GM23248 (cell line): Measurements from ENCODE around the gene LGI4. TPM values are rescaled to one million over a fixed set of nuclear protein-coding genes. Genes with fewer than 3 reads are reported as not detected.

Experiments used
- DNase-seq: peaks from one replicate; pipeline ENCODE4 v3.0.0-alpha.2; 2015
- H2AFZ ChIP-seq: fragments of 200-600 bp; sonication (generic); 2 replicates; pipeline ENCODE4 v1.6.1; 2016; ENCODE audit warnings: antibody characterized with exemption
- H3F3A ChIP-seq: fragments of 200-600 bp; sonication (generic); 2 replicates; pipeline ENCODE4 v1.6.1; 2016; ENCODE audit warnings: mild to moderate bottlenecking, antibody characterized with exemption, mixed run types; ENCODE audit not compliant: insufficient read depth
- H3K27ac ChIP-seq: fragments of 200-600 bp; sonication (generic); 2 replicates; pipeline ENCODE4 v1.5.1; 2016; ENCODE audit warnings: mild to moderate bottlenecking
- H3K27me3 ChIP-seq: fragments of 200-600 bp; sonication (generic); replicated peaks from 2 replicates; pipeline ENCODE4 v1.6.1; 2016; ENCODE audit warnings: mild to moderate bottlenecking; ENCODE audit not compliant: insufficient read depth
- H3K36me3 ChIP-seq: fragments of 200-600 bp; sonication (generic); 2 replicates; pipeline ENCODE4 v1.6.1; 2016; ENCODE audit warnings: low read depth, mild to moderate bottlenecking
- H3K4me1 ChIP-seq: fragments of 200-600 bp; sonication (generic); 2 replicates; pipeline ENCODE4 v1.6.1; 2016; ENCODE audit warnings: mild to moderate bottlenecking; ENCODE audit not compliant: insufficient read depth
- H3K4me2 ChIP-seq: fragments of 200-600 bp; sonication (generic); one replicate; pipeline ENCODE4 v1.6.1; 2016; ENCODE audit warnings: mild to moderate bottlenecking; ENCODE audit not compliant: unreplicated experiment
- H3K4me3 ChIP-seq: fragments of 200-600 bp; sonication (generic); 2 replicates; pipeline ENCODE4 v1.5.1; 2016; ENCODE audit warnings: mild to moderate bottlenecking
- H3K79me2 ChIP-seq: fragments of 200-600 bp; sonication (generic); 2 replicates; pipeline ENCODE4 v1.6.1; 2016; ENCODE audit warnings: mild to moderate bottlenecking; ENCODE audit not compliant: insufficient read depth
- H3K9ac ChIP-seq: fragments of 200-600 bp; sonication (generic); 2 replicates; pipeline ENCODE4 v1.6.1; 2016; ENCODE audit warnings: mild to moderate bottlenecking
- H3K9me2 ChIP-seq: fragments of 200-600 bp; sonication (generic); 2 replicates; pipeline ENCODE4 v1.6.1; 2016; ENCODE audit warnings: mixed run types, mild to moderate bottlenecking, moderate library complexity; ENCODE audit not compliant: insufficient read depth
- H3K9me3 ChIP-seq: fragments of 200-600 bp; sonication (generic); one replicate; pipeline ENCODE4 v1.6.1; 2017; ENCODE audit warnings: low read depth
- H4K20me1 ChIP-seq: fragments of 200-600 bp; sonication (generic); 2 replicates; pipeline ENCODE4 v1.6.0; 2016; ENCODE audit not compliant: insufficient read depth
- EZH2 ChIP-seq: fragments of 200-600 bp; sonication (generic); IDR thresholded peaks from 2 replicates; pipeline ENCODE4 v1.6.1; 2018; ENCODE audit warnings: antibody characterized with exemption, mild to moderate bottlenecking; ENCODE audit not compliant: insufficient read depth, poor library complexity, severe bottlenecking
- EZH2phosphoT487 ChIP-seq: fragments of 200-600 bp; sonication (generic); IDR thresholded peaks from 2 replicates; pipeline ENCODE4 v1.6.1; 2018; ENCODE audit warnings: antibody characterized with exemption, moderate library complexity, mild to moderate bottlenecking, low read depth; ENCODE audit not compliant: insufficient read depth
- WGBS, 2 experiments: methylation state at CpG; one replicate each; pipeline ENCODE4 v1.1.6; 2015 to 2017; ENCODE audit warnings: low lambda C conversion rate in 2 of 2, low coverage in 1 of 2; ENCODE audit errors: missing lambda C conversion rate in 2 of 2; 5-methylcytosine and 5-hydroxymethylcytosine counted together
- in situ Hi-C: fragments of 300-500 bp; cut with MboI; formaldehyde crosslinking; loops from 2 replicates; pipeline ENCODE4 v1.15.0; 2020
- polyA plus RNA-seq: library from polyadenylated mRNA; unstranded; fragments of >200 nt; fragmentation: Nextera tagmentation; extraction: Ambion mirVana; gene quantifications from 2 replicates; pipeline ENCODE4 v1.2.1, GENCODE V29; 2016
- total RNA-seq: library from RNA; depleted of rRNA; stranded (reverse); fragments of >200 nt; shearing (Covaris generic); gene quantifications from 2 replicates; pipeline ENCODE4 v1.2.3, GENCODE V29; 2014

The LGI4 gene
- total and polyA plus RNA-seq, 2 experiments from 2014 or later = 0.06 to 0.86 TPM

GRCh38 chr19:35144259-35144599 lies 9.4 kb upstream of the LGI4 start:
- Histone ChIP-seq H2AFZ (no peak overlapping the region), H3K4me3 (no peak overlapping the region), H3K4me2 (no peak overlapping the region), H3K36me3 (no peaks in the 10 kb centered on the region), H3K9ac (no peak overlapping the region), H4K20me1 (no peaks in the 10 kb centered on the region), H3K9me3 (no peaks in the 10 kb centered on the region), H3F3A (no peaks in the 10 kb centered on the region), H3K79me2 (no peaks in the 10 kb centered on the region), H3K27ac (no peak overlapping the region), H3K4me1 (peaks cover 8% of the 10 kb centered on the region; the same call in 1 of the 2 replicates), H3K9me2 (no peaks in the 10 kb centered on the region), H3K27me3 (no peaks in the 10 kb centered on the region)
- DNase-seq = no peak
- WGBS, 2 experiments = 85 to 86% methylated on average over 6 of the region's 6 CpGs
- TF ChIP-seq EZH2phosphoT487 (no peak), EZH2 (no peak)
- in situ Hi-C loops = no loop called here

DNA sequence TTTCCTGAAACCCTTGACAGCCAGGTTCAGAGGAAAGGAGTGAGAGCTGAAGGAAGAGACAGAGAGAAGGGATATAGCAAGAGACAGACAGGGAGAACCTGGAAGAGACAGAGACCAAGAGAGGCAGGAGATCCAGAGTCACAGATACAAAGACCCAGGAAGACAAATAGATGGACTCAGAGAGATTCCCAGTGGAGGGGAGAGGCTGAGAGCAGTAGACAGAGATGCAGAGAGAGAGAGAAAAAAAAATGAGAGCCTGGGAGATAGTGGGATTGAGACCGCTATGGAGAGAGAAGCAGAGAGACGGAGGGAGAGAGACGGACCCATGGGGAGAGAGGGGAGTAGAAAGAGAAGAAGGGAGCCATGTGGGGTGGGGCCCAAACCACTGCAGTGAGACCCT lies 9.0 kb upstream of the LGI4 start:
- Histone ChIP-seq H2AFZ (no peak overlapping the region), H3K27me3 (no peaks in the 10 kb centered on the region), H3K4me1 (peaks cover 12% of the 10 kb centered on the region; the same call in 1 of the 2 replicates), H3K4me2 (no peak overlapping the region), H3K9me2 (no peaks in the 10 kb centered on the region), H3K4me3 (no peak overlapping the region), H4K20me1 (no peaks in the 10 kb centered on the region), H3F3A (no peaks in the 10 kb centered on the region), H3K79me2 (no peaks in the 10 kb centered on the region), H3K36me3 (no peaks in the 10 kb centered on the region), H3K9me3 (no peaks in the 10 kb centered on the region), H3K27ac (no peak overlapping the region), H3K9ac (no peak overlapping the region)
- in situ Hi-C loops = no loop called here
- TF ChIP-seq EZH2 (no peak), EZH2phosphoT487 (no peak)
- WGBS, 2 experiments = 51 to 55% methylated on average over 3 of the region's 3 CpGs
- DNase-seq = no peak

DNA sequence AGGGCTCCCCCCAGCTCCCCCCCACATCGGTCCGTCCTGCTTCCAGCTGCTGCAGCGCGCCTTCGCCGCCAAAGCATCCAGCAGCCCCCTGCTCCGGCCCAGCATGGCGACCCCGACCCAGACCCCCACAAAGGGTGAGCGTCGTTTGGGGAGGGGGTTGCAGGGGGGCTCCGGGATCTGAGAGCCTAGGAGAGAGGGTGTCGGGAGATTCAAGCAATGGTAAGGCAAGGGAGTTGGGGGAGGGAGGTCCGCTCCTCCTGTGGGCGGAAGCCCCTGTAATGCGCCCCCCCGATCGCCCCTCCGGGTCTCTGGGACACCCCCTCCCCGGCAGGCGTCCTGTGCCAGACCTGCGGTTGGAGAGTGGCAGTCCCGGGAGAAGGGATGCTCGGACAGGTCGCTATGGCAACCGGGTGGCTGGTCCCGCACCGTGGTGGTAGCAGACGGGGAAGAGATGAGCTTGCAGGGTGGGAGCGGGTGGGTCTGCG lies 8.4 kb upstream of the LGI4 start, which contains the start of gene FXYD7:
TSS of gene FXYD7 (plus strand) at position 25 of the 485 bp plus-strand sequence. CDS start at position 104, 79 bp downstream.
- Histone ChIP-seq H3K79me2 (no peaks in the 10 kb centered on the region), H3K9ac (no peak within 1 kb of the TSS), H3K9me3 (no peaks in the 10 kb centered on the region), H3K27ac (no peak within 1 kb of the TSS), H3K4me2 (no peak within 1 kb of the TSS), H3K4me1 (peaks cover 13% of the 10 kb centered on the region; the same call in 1 of the 2 replicates), H4K20me1 (no peaks in the 10 kb centered on the region), H3F3A (no peaks in the 10 kb centered on the region), H3K4me3 (no peak within 1 kb of the TSS), H3K27me3 (no peaks in the 10 kb centered on the region), H3K9me2 (no peaks in the 10 kb centered on the region), H3K36me3 (no peaks in the 10 kb centered on the region), H2AFZ (no peak within 1 kb of the TSS)
- TF ChIP-seq EZH2 (no peak), EZH2phosphoT487 (no peak)
- 55 to 59% methylated on average over 11 to 31 of the region's 31 CpGs for WGBS, 2 experiments
- in situ Hi-C loops = no loop called here
- no peak for DNase-seq

- no peak overlapping the region for H3K4me3 ChIP-seq
- H3K9me2 ChIP-seq = no peaks in the 10 kb centered on the region
- H3K27me3 ChIP-seq = 0 out of 2 replicates have a peak, but pooled peaks cover 4% of the 10 kb centered on the region
- no peak overlapping the region for H3K27ac ChIP-seq
- no peak for TF ChIP-seq EZH2
- no peak for TF ChIP-seq EZH2phosphoT487
- H3K36me3 ChIP-seq = no peaks in the 10 kb centered on the region
- H3K79me2 ChIP-seq = no peaks in the 10 kb centered on the region
- H4K20me1 ChIP-seq = no peaks in the 10 kb centered on the region
- no peaks in the 10 kb centered on the region for H3K9me3 ChIP-seq
- no peak for DNase-seq
- H3K4me2 ChIP-seq = no peak overlapping the region
- no peak overlapping the region for H3K9ac ChIP-seq
- in situ Hi-C loops = no loop called here
- peaks cover 13% of the 10 kb centered on the region; the same call in 1 of the 2 replicates for H3K4me1 ChIP-seq
- WGBS, 2 experiments = 29 to 76% methylated on average over 3 to 41 of the region's 46 CpGs
- no peaks in the 10 kb centered on the region for H3F3A ChIP-seq
- H2AFZ ChIP-seq = no peak overlapping the region
Measured at GRCh38 chr19:35142606-35143230, 7.9 kb upstream of the LGI4 start.
